ENCODE results near the gene SLCO1A2.

DNA sequence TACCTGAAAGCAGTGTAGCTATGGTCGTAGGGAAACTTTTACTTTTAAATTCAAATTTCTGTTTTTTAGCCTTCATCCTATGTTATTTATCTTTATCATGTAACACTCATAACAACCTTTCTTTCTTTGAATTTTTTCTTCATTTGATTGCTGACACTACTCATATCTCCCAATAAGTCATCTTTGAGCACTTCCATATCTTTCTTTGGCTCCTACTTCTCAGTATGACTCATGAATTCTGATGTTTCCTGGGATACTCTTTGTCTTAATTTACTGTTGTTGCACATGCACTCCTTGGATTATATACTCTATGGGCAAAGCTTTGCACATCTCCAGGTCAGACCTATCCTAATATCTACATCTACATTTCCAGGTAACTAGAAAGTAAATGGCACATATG lies 19.9 kb upstream of the SLCO1A2 start:
- no peak for TF ChIP-seq CTCF (conservative IDR thresholded peaks at IDR 0.05; ENCODE audit: low read length)
- TF ChIP-seq EZH2phosphoT487 (IDR thresholded peaks at IDR 0.05; ENCODE audit: borderline replicate concordance): no peak

All from Loucy (cell line).